ENCODE results near the gene LONRF2.

LONRF2 gene

DNA sequence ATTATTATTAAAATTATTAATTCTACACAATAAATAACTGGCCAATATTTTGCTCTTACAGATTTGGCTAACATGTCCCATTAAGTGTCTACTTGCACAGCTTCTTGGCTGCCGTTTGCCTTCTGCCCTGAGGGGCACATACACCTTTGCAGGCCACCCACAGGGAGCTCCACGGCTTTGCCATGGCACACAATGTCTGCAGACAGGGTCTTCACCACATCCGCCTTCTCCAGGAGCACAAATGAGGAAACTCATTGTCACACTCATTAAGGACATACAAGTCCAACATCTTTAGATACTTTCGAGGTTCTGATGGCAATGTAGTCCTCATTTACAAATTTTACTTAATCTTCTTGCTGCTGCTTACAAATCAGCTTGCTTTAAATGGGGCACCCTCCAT, 45.6 kb downstream of the LONRF2 start:
- no peak for DNase-seq

DNA sequence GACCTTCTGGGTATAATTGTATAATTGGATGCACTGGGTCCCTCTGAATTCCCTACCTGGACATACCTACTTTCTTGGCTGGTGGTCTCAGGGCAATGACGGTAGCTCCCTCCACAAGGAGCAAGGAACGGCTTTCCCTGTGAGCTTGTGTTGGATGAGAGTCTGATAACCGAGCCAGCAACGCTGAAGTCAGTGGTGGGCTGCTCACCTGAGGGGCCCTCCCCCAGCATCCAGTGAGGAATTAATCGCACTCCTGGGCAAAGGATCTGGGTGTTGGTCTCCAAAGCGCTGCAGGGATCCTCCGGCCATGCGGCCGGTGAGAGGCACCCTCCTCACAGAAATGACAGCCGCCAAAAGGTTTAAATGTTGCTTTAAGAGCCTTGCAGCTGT, 47.1 kb downstream of the LONRF2 start:
- no peak for DNase-seq

DNA sequence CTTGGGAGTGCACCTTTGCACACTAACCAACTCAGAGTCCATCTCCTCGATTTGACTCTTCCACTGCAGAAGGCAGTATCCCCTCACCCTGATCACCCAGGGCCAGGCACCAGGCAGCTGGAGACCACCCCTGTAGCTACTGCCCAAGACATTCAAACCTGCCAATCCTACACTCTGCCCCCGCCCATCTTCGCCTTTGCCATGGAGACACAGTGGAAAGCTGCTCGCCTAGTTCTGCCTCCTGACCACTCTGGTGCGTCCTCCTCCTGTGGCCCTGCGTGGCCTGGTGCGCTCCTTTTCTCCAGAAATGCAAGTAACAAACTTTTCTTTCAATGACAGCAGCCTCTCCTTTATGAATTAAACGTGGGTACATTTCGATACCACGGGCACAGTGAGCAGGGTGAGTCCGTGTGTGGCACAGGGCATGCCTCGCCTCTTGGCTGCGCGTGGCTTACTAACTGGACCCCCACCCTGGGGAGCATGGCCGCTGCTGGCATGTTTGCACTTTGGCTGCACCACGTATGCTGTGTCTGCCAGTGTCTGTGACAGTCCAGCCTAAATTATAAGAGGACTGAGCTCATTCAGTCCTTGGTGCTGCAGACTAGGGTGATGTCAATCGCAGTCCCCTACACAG, 47.6 kb downstream of the LONRF2 start:
- DNase-seq: no peak

DNA sequence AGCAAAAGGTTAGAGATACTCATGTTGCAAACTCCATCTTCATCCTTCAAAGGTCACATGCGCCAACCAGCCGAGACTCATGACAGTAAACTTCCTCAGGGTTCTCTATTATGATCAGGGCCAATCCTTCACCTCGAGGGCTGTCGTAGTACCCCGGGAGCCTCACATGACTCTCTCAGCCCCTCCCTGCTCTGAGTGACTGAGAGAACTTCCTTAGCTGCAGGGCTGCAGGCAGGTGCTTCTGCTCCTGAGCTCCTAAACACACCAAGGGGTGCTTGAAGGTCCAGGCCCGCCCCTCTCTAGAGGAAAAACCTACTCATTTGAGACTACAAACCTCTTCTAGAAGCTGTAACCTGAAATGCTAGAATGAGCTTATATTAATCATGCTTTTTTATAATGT, 48.2 kb downstream of the LONRF2 start:
- no peak for DNase-seq

DNA sequence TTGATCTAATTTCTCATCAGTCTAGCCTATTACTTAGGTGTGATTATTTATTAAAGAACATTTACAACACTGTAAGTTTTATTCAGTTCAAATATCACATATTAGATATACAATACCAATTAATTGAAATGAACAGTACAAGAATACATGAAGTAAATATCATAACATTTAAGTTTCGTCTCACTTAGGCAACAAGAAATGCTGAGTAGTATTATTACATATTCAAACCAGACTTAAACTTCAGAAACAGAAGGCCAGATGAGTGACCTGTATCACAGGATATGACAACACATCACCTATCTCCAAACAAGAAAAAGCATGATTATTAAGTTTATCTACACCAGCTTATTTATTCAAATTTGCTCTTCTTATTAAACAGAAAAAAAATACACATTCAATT, 48.9 kb downstream of the LONRF2 start:
- DNase-seq: no peak

DNA sequence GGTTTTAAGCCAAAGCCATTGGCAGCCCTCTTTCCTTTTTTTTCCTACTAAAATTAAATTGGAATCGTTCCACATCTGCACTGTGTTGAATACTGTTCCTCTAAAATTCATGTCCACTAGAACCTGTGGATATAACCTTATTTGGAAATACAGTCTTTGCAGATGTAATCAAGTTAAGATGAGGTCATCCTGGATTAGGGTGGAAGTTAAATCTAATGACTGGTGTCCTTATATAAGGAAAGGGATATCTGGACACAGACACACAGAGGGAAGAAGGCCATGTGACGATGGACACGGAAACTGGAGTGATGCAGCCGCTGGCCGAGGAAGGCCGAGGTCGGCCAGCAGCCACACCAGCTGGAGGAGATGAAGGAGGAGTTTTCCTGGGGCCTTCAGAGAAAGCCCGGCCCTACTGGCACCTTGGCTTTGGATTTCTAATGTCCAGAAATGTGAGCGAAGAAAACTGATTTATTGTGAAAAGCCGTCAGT, 49.4 kb downstream of the LONRF2 start:
- DNase-seq: no peak

DNA sequence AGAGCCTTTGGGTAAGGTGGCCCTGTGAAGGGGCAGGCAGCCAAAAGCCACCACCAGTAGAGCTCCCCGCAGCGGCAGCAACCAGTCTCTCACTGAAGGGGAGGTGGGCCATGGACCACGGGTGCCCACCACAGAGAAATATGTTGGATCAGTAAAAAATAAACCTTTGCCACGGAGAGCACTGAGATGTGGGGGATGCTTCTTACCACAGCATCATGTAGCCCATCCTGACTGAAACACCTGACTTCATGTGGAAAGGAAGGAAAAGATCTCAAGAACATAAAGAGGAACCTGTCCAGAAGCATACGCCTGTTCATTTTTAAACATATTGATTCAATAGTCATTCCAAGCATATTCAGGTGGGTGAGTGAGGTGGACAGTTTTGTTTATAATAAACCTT, 51.1 kb downstream of the LONRF2 start:
- no peak for DNase-seq

DNA sequence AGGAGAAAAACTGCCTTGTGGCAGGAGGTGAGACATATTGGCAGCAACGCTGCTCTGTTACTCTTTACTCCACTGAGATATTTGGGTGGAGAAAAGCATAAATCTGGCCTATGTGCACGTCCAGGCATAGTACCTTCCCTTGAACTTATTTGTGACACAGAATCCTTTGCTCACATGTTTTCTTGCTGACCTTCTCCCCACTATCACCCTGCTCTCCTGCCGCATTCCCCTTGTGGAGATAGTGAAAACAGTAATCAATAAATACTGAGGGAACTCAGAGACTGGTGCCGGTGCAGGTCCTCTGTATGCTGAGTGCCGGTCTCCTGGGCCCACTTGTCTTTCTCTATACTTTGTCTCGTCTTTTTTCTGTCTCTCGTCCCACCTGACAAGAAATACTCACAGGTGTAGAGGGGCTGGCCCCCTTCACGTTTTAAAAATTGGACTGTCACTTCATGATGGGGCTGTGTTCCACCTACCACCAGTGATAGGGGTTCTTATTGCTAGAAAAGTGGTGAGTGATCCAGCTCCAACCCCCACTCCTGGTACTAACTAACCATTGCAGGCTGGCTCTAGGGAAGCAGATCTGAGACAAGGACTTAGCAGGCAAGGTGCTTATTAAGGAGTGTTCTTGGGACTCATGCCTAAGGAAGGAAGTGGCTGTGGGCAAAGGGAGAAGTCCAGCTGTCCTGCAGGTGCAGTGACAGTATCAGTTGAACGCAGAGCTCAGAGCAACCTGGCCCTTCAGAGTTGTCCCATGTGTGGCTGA, 51.7 kb downstream of the LONRF2 start:
- no peak for DNase-seq

DNA sequence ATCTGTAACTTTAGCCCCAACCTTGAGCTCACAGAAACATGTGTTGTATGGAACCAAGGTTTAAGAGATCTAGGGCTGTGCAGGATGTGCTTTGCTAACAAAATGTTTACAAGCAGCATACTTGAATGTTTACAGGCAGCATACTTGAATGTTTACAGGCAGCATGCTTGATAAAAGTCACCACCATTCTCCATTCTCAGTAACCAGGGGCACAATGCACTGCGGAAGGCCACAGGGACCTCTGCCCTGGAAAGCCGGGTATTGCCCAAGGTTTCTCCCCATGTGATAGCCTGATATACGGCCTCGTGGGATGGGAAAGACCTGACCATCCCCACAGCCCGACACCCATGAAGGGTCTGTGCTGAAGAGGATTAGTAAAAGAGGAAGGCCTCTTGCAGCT, 52.4 kb downstream of the LONRF2 start:
- DNase-seq: no peak

DNA sequence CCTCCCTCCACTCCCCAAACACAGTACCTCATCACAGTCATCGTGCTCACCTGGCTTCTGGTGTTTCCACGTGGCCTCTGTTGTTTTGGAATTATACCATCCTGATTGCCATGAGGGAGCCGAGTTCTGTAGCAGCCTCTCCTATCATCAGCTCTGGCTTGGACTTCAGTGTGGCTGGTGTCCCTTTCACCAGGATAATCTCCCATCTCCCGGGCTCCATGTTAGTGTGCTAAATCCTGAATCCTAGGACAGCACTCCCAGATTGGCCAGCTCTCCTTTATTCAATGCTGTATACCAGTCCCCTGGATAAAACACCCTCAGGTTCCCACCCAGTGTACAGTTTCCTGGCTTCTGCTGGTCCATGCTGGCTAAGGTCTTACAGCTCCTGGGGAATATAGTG, 53.3 kb downstream of the LONRF2 start:
- DNase-seq: no peak

DNA sequence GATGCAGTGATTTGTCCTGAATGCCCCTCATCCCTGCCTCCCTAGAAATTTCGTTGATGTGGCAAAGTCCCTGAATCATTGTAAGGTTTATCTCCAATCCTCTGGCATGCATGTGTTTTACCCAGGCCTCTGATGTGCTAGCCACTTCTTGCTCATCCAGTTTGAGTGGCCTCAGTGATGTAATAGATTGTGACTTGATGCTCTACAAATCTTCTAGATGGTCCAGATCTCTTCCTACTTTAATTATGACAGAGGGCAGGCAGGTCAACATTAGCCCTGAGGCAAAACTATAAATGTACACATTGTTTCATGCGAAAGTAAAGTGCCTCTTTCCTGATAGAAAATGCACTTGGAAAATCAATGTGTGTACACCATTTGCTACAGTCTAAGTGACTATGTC, 54.5 kb downstream of the LONRF2 start:
- no peak for DNase-seq

DNA sequence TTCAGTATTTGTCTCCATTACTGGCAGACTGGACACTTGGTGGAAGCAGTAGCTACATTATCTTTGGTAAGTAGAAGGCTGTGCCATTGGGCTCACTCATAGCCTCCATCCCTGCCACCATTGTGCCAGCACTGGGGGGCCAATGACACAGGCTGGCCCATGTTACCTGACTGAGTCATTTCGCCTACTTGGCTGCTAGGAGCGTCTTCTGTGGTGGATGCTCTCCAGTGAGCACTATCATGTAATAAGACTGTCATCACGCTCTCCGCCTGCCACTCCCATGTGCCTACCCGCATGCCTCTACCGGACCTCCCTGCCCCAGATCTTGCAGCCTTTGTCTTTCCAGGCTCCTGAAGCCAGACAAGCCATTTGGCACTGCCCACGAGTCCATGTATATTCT, 56.2 kb downstream of the LONRF2 start:
- no peak for DNase-seq

DNA sequence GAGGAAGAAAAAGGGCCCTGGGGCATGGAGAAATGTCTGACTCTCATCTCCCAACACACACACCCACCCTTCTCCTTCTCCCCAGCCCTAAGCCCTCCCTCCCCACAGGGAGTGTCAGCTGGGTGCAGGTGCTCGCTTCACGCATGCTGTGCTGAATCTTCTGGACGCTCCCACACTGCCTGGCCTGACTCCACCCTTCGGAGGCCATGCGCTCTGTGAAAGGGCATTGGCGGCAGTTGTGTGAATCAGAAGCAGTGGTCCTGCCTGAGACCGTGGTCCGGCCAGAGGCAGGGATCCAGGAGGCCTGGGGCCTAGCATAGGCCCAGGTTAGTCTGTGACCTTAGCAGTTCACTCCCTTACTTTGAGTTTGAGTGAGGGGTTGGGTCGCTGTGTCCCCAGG, 57.1 kb downstream of the LONRF2 start:
- no peak for DNase-seq

DNA sequence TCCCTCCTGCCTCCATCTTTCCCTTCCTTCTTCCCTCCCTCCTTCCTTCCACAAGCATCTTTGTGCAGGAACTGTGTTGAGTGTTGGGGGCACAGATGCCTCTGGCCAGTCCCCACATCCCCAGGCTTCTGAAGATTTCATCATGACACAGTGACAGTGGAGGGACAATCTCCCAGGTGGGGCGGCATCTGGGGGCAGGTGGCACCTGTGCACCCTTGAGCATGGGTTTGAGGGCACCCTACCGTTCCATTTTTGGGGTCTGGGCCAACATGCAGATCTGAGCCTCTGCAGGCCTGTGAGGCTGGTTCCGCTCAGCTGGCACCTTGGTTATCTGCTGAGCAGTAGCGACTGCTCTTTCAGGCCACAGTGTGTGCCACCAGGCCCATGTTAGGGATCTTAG, 57.6 kb downstream of the LONRF2 start:
- DNase-seq: no peak

DNA sequence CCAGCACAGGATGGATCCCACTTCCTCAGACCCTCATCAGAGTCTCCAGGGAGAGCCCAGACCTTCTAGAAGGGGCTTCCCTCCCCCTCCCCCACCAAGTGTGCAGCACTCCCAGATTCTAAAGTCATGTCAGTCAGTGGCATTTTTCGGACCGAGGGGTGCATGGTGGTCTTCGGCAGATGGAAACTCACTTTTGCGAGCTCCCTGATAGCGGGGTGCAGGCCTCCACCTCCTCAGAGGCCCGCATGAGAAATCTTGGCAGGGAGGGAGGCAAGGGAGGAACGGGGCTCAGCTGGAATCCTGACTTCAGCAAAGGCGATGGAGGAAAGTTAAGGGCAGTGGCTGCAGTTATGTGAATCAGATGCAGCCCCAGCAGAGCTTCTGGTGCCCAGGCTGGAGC, 58.2 kb downstream of the LONRF2 start:
- no peak for DNase-seq

DNA sequence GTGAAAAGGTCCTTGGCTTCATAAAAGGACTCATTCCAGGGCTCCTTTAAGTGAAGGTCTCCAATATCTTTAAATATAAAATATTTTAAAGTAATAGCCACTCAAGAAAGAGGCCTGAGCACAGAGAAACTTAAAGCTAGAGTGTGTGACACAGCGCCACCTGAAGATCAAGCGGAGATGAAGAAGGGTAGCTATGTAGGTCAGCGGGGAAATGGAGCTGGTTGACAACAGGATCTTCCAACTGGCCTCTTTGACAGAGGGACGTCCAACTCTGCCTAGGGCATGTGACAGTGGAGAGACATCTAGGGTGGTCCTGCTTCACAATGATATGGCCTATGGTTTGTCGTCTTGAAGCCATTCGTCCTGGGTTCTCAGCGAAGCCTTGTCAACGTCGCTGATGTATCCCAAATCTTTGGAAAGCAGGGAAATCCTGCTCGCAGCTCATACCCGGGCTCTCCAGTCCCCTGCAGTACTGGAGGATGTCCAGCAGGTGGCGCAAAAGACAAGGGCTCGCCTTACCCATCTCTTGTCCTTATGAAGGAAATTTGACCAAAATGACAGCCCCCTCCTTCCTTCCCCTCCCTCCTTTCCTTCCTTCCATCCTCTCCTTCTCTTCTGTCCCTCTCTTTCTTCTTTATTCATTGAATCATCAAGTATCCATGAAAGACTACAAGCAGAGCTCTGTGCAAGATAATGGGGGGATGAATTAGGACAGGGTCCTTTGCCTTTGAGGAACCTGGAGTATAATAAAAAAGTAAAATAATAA, 59.6 kb downstream of the LONRF2 start:
- DNase-seq: peak in 52 of 58 donors; percentile 4 to 86 (median 52)

DNA sequence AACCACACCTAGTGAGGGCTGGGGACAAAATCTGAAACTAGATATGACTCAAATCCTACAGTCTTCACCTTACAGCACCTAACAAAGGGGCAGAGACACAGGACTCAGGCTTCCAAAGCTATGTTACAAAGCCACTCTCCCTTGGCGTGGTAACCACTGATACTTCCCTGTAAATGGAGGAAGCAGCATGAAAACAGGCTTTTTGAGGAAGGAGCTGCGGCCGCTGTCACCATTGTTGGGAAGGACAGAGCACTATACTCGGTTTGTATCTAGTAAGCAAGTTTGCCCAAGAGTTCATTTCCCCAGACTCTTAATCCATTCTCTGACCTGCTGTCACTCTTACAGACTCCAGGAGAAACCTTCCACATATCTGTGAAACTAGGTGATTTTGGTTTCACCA, 60.3 kb downstream of the LONRF2 start:
- peak in 4 of 58 donors; percentile 7 to 41 (median 20) for DNase-seq

DNA sequence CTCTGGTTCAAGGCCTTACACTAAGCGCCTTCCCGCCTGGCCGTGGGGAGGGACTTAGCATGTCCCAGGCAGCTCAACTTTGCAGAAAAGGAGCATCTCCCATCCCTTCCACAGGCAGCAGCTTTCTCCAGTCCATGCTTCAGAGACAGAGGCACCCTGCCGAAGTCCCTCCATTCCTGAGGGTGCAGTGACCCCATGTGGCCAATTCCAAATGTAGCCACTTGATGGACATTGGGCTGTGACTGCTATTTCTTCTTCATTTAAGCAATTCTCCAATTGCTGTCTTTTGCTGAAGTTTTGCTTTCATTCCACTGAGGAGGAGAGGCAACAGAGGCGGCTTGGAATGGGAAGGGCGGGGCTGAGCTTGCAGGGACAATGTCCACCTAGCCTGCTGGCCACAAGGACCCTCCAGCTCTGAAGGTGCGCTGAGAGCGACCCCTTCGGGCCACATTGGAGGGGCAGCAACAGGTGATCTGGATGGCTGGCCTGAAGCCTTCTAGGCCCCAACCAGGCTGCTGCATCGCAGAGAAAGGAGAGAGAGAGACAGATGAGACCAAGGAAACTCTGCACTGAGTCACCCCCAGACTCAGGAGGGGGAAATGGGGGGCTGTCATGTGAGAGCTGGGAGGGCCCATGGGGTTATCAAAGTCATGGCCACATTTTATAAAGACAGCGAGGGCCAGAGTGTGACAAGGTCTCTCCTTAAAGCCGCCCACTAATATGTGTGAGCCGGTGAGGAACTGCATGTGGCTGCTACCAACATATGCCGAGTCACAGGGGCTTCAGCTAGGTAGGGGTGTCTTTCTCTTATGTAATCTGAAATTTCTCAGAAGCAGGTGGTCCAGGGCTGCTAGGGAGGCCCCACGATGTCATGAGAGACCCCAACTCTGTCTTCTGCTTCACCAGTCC, 61.3 kb downstream of the LONRF2 start:
- DNase-seq: peak in 53 of 58 donors; percentile 18 to 80 (median 63)

DNA sequence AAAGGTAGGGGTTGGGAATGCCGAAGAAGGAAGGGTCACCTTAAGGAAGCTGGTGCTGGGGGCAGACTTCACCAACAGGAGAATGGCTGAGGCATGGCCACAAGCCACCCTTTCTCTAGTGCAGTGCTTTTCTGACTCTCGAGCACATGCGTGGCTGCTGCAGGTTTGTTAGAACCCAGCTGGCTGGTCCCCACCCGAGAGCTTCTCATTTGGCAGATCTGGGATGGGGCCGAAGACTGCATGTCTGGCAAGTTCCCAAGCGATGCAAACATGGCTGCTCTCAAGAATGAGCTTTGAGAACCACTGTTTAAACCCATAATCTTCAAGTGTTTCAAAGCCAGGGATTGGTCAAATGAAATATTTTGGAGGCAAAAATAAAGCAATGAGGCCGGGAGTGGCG, 63.2 kb downstream of the LONRF2 start:
- DNase-seq: no peak

DNA sequence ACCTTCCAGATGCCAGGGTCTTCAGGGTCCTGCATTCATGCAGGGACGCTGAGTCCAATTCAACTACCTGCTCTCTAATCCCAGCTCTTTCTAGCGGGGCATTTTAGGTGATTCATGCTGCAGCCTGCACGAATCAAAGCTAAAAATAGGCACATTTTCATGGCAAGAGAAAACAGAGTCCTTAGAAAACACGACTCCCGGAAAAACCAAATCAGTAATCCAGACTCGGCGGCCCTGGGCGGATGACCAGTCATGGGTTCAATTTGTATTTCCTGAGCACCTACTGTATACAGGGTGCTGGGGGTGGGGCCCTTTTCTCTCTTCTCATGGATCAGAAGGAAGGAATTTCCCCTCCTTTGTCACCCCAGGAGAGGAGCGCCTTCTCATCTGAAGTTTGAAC, 64.4 kb downstream of the LONRF2 start:
- DNase-seq: no peak

DNA sequence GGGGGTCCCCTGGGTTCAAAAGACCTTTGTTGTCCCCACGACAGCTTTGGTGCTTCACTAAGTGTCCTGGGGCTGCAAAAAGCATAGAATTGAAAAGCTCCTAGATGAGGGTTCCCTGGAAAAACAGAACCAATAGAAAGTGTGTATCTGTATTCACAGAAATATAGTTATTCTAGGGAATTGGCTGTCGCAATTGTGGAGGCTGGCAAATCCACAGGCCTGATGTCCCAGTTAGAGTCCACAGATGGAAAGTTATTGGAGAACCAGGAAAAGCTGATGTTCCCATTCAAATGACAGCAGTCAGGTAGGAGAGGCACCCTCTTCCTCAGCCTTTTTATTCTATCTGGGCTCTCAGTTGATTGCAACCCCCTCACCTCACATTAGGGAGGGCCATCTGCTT, 65.5 kb downstream of the LONRF2 start:
- no peak for DNase-seq
